Smooth muscle cell (in vitro differentiated cells): ENCODE measurements around the gene TCEANC2. TPM values are rescaled to one million over a fixed set of nuclear protein-coding genes. Genes with fewer than 3 reads are reported as not detected.

Experiments
- DNase-seq: peaks from one replicate; lab custom pipeline; 2025; ENCODE audit not compliant: unreplicated experiment; lab: John Stamatoyannopoulos, UW
- H2AFZ ChIP-seq: fragments of 200-600 bp; sonication (generic); 2 replicates; pipeline ENCODE4 v1.6.0; 2016; ENCODE audit warnings: antibody characterized with exemption, low read depth, mild to moderate bottlenecking
- H3F3A ChIP-seq: fragments of 200-600 bp; sonication (generic); 2 replicates; pipeline ENCODE4 v1.6.0; 2017; ENCODE audit warnings: antibody characterized with exemption, low read depth
- H3K27ac ChIP-seq: fragments of 200-600 bp; sonication (generic); 2 replicates; pipeline ENCODE4 v1.5.1; 2016; ENCODE audit warnings: low read depth, mild to moderate bottlenecking
- H3K27me3 ChIP-seq: fragments of 200-600 bp; sonication (generic); 2 replicates; pipeline ENCODE4 v1.6.1; 2016; ENCODE audit warnings: low read depth, mild to moderate bottlenecking
- H3K36me3 ChIP-seq: fragments of 200-600 bp; sonication (generic); 2 replicates; pipeline ENCODE4 v1.5.1; 2016; ENCODE audit warnings: low read depth
- H3K4me1 ChIP-seq: fragments of 200-600 bp; sonication (generic); 2 replicates; pipeline ENCODE4 v1.5.1; 2016; ENCODE audit warnings: low read depth
- H3K4me2 ChIP-seq: fragments of 200-600 bp; sonication (generic); 2 replicates; pipeline ENCODE4 v1.6.0; 2016; ENCODE audit warnings: mild to moderate bottlenecking
- H3K4me3 ChIP-seq: fragments of 200-600 bp; sonication (generic); 2 replicates; pipeline ENCODE4 v1.5.1; 2016; ENCODE audit warnings: mild to moderate bottlenecking
- H3K79me2 ChIP-seq: fragments of 200-600 bp; sonication (generic); 2 replicates; pipeline ENCODE4 v1.6.0; 2016; ENCODE audit warnings: low read depth, mild to moderate bottlenecking
- H3K9ac ChIP-seq: fragments of 200-600 bp; sonication (generic); 2 replicates; pipeline ENCODE4 v1.6.0; 2016; ENCODE audit warnings: low read depth
- H3K9me3 ChIP-seq: fragments of 200-600 bp; sonication (generic); replicated peaks from 2 replicates; pipeline ENCODE4 v1.5.1; 2016; ENCODE audit warnings: low read depth
- H4K20me1 ChIP-seq: fragments of 200-600 bp; sonication (generic); 2 replicates; pipeline ENCODE4 v1.6.0; 2016; ENCODE audit warnings: low read depth
- WGBS: methylation state at CpG from one replicate; pipeline ENCODE4 v1.1.7; 2016; ENCODE audit warnings: low lambda C conversion rate; 5-methylcytosine and 5-hydroxymethylcytosine counted together
- polyA plus RNA-seq: library from polyadenylated mRNA; unstranded; fragments of >200 nt; fragmentation: Nextera tagmentation; extraction: Ambion mirVana; gene quantifications from 2 replicates; pipeline ENCODE4 v1.2.1, GENCODE V29; 2016
- total RNA-seq: library from RNA; depleted of rRNA; stranded (reverse); fragments of >200 nt; gene quantifications from 2 replicates; pipeline ENCODE4 v1.2.3, GENCODE V29; 2014
- TF ChIP-seq, protein P1 (sequence below): fragments of 200-600 bp; sonication (generic); IDR thresholded peaks from 2 replicates; pipeline ENCODE4 v1.5.1; 2017; ENCODE audit warnings: borderline replicate concordance, mild to moderate bottlenecking, antibody characterized with exemption; ENCODE audit not compliant: insufficient read depth, poor library complexity, severe bottlenecking

TCEANC2 gene
- total and polyA plus RNA-seq, 2 experiments from 2014 or later: 2.1 to 4.6 TPM

DNA sequence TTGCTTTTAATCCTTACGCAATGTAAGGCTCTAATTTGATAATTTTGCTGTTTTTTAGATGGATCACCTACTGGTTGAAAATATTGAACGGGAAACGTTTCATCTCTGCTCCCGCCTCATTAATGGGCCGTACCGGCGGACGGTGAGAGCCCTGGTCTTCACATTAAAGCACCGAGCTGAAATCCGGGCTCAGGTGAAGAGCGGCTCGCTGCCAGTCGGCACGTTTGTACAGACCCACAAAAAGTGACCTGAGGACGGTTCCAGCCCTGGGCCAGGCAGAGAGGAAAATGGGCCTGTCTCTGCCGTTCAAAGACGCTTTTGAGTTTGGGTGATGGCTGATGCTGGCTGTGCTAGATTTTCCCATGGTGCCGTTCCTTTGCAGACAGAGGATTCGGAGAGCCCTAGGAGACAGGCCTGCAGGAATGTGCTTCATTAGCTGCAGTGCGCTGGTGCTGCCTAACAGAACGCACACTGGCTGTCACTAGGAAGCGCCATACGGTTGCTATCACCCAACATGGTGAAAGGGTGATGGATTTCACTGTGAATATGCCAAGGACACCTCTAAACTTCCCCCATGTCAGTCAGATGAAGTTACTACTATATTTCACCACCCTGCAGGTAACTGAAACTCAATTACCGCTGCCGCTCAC, 42.9 kb downstream of the TCEANC2 start:
- Histone ChIP-seq H3K9me3 (no peaks in the 10 kb centered on the region), H3K27ac (no peak overlapping the region), H2AFZ (no peak overlapping the region), H3K27me3 (no peaks in the 10 kb centered on the region), H3K4me1 (peaks cover 4% of the 10 kb centered on the region), H3K79me2 (no peaks in the 10 kb centered on the region), H4K20me1 (no peaks in the 10 kb centered on the region), H3K4me3 (no peak overlapping the region), H3K4me2 (no peak overlapping the region), H3K36me3 (no peaks in the 10 kb centered on the region), H3K9ac (no peak overlapping the region), H3F3A (no peaks in the 10 kb centered on the region)
- no peak for DNase-seq
- 94% methylated on average over 25 of the region's 25 CpGs for WGBS
- TF ChIP-seq, protein P1, sequence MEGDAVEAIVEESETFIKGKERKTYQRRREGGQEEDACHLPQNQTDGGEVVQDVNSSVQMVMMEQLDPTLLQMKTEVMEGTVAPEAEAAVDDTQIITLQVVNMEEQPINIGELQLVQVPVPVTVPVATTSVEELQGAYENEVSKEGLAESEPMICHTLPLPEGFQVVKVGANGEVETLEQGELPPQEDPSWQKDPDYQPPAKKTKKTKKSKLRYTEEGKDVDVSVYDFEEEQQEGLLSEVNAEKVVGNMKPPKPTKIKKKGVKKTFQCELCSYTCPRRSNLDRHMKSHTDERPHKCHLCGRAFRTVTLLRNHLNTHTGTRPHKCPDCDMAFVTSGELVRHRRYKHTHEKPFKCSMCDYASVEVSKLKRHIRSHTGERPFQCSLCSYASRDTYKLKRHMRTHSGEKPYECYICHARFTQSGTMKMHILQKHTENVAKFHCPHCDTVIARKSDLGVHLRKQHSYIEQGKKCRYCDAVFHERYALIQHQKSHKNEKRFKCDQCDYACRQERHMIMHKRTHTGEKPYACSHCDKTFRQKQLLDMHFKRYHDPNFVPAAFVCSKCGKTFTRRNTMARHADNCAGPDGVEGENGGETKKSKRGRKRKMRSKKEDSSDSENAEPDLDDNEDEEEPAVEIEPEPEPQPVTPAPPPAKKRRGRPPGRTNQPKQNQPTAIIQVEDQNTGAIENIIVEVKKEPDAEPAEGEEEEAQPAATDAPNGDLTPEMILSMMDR: no peak

GRCh38 chr1:54096877-54097240, 43.5 kb downstream of the TCEANC2 start:
- no peaks in the 10 kb centered on the region for H4K20me1 ChIP-seq
- 81% methylated on average over 7 of the region's 7 CpGs for WGBS

DNA sequence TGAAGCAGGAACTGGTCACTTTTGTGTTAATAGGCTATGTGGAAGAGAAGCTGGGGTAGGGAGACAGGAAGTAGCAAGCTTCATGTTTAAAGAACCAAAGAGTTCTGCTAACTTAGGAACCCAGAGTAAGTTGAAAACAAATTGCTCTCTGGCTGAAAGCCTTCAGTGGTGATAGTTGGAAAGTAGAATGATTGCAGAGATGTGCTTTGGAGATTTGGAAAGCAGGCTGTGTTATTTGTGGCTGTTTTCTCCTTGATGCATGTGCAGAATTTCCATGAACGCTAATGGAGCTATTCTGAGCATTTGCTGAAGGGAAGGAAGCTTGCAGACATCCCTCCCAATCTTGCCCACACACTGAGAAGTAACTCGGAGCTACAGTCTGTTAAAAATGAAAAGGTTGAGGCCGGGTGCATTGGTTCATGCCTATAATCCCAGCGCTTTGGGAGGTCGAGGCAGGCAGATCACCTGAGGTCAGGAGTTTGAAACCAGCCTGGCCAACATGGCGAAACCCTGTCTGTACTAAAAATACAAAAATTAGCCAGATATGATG, 45.7 kb downstream of the TCEANC2 start:
- DNase-seq: no peak
- 85% methylated on average over 6 of the region's 6 CpGs for WGBS
- Histone ChIP-seq H3F3A (no peaks in the 10 kb centered on the region), H3K4me2 (no peak overlapping the region), H3K4me3 (no peak overlapping the region), H3K27ac (no peak overlapping the region), H2AFZ (no peak overlapping the region), H3K79me2 (no peaks in the 10 kb centered on the region), H3K9ac (no peak overlapping the region), H3K4me1 (peaks cover 4% of the 10 kb centered on the region), H3K36me3 (no peaks in the 10 kb centered on the region), H3K9me3 (no peaks in the 10 kb centered on the region), H4K20me1 (no peaks in the 10 kb centered on the region), H3K27me3 (no peaks in the 10 kb centered on the region)
- TF ChIP-seq, protein P1: no peak

More at GRCh38 chr1:54096877-54097240, 43.5 kb downstream of the TCEANC2 start:
- Histone ChIP-seq H3K79me2 (no peaks in the 10 kb centered on the region), H3K4me2 (no peak overlapping the region), H3K9ac (no peak overlapping the region), H2AFZ (no peak overlapping the region), H3K9me3 (no peaks in the 10 kb centered on the region), H3K4me1 (peaks cover 4% of the 10 kb centered on the region), H3K27me3 (no peaks in the 10 kb centered on the region), H3K36me3 (no peaks in the 10 kb centered on the region), H3K4me3 (no peak overlapping the region), H3K27ac (no peak overlapping the region), H3F3A (no peaks in the 10 kb centered on the region)
- no peak for DNase-seq
- TF ChIP-seq, protein P1: no peak

GRCh38 chr1:54100500-54100899, 47.1 kb downstream of the TCEANC2 start:
- Histone ChIP-seq H3K36me3 (no peaks in the 10 kb centered on the region), H3K27me3 (no peaks in the 10 kb centered on the region), H3K9me3 (no peaks in the 10 kb centered on the region), H3K27ac (no peak overlapping the region), H4K20me1 (no peaks in the 10 kb centered on the region), H3K9ac (no peak overlapping the region), H3K4me3 (no peak overlapping the region), H3K79me2 (no peaks in the 10 kb centered on the region), H3K4me2 (no peak overlapping the region), H2AFZ (no peak overlapping the region), H3F3A (no peaks in the 10 kb centered on the region), H3K4me1 (peaks cover 4% of the 10 kb centered on the region)
- no peak for DNase-seq
- TF ChIP-seq, protein P1: no peak
- WGBS: 64% methylated on average over 2 of the region's 2 CpGs
